Erythroblast (primary cell): ENCODE data around the gene PNMA6E.

ENCODE experiments used
- DNase-seq, 2 experiments: peaks; one replicate each; lab custom pipeline; 2025; lab: John Stamatoyannopoulos, UW
- GATA1 ChIP-seq: IDR thresholded peaks from 2 replicates; pipeline ENCODE4 v1.6.1; 2011; ENCODE audit warnings: low read depth, mild to moderate bottlenecking, control low read depth, low read length, moderate library complexity
- POLR2A ChIP-seq: IDR thresholded peaks from 2 replicates; pipeline ENCODE4 v1.6.1; 2011; ENCODE audit warnings: mild to moderate bottlenecking, low read length

The PNMA6E gene

DNA sequence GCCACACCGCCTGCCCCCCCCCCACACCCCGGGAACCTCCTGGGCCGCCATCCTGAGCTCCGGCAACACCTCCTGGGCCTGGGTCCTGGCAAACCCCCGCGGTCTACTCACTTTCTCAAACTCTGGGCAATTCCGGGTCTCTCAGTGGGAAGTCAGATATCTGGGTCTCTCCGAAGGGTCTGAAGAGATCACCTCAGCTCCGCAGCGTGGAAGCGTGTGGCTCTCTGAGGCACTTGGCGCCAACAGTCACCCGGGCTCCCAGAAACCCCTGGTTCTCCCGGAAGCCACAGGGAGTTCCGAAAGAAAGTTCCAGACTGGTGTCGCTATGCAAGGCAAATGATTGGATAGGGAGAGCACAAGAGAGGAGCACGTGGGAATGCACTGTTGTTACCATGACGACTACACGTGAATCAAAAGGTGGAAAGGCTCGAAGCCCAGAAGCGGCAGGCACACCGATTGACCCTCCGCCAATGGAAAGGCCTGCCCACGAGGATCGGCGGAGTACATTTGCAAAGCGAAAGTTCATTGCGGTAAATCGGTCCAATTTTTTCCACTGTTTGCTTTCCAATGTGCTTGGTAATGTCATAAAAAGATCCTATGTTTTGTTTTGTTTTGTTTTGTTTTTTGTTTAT lies at the start of gene PNMA6E:
Gene PNMA6E, minus strand, starts transcription at position 218 of the 632 bp plus-strand sequence. CDS start 2,501 bp downstream, outside the sequence.
- DNase-seq, result no peak
- TF ChIP-seq GATA1 (no peak), POLR2A (no peak)

DNA sequence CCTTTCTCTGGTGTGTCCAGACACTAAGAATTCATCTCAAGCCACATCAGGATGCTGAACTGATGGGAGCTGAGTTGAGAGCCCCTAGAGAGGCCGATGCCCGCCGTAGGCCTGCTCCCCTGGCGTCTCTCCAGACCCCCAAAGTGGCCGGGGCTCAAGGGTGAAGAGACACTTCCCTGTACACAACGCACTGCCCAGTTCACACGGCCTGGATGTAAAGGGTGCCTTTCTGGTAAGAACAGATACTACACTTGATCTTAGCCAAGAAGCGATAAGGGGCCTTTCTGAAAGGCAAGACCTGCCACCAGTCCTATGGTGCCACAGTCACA lies 49.8 kb upstream of the PNMA6E start:
- TF ChIP-seq POLR2A (no peak), GATA1 (no peak)

DNA sequence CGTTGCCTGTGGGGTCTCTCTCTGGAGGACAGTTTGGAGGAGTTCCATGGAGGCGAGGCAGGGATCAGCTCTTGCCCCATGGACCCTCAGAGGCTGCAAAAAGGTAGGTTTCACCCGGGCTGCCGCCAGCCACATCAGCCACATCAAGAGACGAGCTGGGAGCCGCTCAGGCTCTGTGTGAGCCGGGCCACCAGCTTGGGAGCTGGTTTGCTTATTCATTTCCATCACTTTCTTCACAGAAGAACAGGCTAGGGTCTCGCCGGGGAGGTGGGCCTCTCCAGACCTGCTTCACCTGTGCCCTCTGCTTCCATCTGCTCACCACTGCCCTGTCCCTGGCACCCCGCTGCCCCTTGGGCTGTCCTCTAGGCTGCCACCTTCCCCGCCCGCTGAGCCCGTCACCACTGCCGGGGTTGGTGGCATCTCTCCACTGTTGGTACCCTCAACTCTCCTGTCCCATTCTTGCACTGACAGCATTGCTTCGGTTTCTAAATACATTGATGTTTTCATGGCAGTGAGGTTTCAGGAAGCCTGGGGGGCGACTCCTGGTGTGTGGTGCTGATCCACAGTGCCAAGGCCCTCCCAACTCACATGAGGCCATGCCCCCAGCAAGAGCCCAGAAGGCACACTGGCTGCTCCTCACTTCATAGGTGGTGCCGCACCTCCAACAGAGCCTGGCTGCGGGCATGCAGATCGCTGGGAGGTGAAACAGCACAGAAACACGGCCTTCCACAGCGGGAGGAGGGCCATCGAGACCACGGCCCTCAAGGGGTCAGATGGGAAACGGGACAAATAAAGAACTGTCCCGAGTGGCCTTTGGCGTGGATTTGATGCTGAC lies 49.2 kb upstream of the PNMA6E start:
- no peak for DNase-seq
- TF ChIP-seq GATA1 (no peak), POLR2A (no peak)

More for the DNA sequence above, 49.8 kb upstream of the PNMA6E start:
- DNase-seq, result no peak

DNA sequence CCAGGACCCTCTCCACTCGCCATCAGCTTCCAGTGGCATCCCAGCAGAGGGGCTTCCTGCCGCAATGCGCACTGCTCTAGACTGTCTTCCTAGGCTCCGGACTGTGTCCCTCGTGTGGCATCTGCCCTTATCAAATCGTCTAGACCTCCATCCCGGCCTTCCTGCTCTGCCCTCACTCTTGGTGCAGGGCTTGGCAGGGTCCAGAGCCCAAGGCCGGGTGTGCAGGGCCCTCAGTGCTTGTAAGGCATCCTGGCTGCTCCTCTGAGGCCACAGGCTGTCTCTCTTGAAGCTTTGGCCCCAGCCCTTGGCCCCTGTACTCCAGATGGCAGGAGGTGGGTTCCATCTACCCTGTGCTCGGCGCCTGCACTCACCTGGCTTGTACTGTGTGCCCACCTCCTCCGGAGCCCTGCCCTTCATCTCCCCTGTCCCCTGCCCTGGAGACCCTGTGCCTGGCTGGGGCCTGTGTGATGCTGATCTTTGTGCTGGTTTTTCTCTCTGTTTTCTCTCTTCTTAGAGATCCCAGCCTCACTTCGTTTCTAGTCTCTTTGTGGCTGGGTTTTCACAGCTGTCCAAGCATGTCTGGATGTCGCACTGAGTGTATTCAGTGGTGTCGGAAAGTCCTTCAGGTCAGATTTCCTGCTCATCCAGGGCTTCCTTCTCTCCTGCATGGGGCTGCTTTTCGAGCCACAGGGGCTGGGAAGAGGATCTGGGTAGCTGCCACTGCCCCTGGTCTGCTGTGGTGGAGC lies 48.4 kb upstream of the PNMA6E start:
- DNase-seq, result no peak
- TF ChIP-seq POLR2A (no peak), GATA1 (no peak)

DNA sequence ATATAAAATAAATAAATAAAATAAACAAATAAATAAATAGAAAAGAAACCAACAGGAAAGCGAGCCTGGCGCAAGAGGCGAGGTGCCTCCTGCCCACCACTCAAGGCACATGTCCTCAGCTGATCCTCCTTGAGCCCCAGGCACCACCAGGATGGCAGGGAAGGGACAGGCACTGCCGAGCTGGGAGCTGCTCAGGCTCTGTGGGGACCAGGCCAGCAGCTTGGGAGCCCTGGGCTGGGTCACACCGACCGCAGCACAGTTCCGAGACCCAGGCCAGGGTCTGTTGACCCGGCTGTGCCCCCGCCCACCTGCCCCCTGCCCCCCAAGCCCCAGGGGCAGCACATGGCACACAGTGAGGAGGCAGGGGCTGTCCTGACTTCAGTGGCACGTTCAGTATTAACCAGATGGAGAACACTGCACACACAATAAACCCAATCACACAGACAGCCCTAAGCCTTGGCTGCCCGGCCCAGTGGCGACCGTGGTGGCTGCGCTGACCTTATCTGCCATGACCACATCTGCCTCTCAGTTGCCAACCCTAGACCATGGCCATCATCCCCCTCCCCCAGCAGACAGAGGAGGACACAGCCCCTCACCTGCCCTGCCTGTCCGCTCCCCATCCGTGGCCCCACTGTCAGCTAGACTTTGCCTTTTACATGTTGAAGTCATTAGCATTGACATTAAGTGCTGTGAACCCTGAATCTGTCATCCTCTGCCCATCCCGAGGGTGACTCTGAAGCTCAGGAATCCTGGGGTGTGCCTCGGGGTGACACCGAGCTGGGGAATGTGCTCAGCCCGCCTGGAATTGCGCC lies 47.6 kb upstream of the PNMA6E start:
- DNase-seq, result no peak
- TF ChIP-seq GATA1 (no peak), POLR2A (no peak)

DNA sequence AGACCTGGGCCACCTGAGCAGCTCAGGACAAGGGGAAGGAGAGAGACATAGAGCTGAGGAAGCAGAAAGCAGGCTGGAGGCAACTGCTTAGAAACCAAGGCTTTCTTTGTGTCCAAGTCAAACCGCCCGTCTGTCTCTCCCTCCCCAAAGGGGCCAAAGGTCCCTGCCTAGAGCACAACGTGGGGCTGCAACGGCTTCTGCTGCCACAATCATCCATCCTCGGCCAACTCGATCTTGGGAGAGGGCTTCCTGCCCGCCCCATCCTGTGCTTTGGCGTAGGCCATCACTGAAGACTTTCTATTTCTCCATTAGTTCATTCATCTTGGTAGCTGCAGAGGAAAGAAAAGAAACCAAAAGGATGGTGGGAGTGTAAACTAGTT lies 46.4 kb upstream of the PNMA6E start:
- TF ChIP-seq POLR2A (no peak), GATA1 (no peak)
- DNase-seq, result no peak

DNA sequence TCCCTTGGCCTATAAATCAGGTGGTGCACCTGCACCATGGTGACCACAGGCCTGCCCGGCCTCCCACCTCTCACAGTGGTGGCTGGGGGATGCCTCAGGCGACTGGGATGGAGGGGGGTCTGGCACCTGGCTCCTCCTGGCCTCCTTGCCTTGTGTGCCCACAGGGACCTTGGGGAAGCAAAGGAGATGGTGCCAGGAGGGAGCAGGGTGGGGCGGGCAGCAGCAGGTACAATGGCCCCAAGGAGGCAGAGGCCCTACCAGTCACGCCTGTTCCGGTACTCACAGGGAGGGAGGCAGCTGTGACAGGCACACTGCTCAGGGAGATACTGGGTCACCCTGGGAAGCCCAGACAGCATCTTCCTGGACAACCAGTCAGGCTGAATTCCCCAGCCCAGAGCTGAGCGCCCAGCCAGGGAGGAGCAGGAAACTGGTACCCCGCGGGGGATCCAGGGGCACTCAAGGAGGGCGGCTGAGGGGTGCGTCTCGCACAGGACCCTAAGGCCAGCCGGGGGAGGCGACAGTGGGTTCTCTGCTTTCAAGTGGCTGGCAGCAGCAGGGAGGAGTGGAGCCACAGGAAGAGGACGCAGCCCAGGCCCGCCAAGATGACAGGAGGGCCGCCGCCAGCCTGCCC lies 45.9 kb upstream of the PNMA6E start:
- TF ChIP-seq POLR2A, result no peak
- TF ChIP-seq GATA1, result no peak
- no peak for DNase-seq

DNA sequence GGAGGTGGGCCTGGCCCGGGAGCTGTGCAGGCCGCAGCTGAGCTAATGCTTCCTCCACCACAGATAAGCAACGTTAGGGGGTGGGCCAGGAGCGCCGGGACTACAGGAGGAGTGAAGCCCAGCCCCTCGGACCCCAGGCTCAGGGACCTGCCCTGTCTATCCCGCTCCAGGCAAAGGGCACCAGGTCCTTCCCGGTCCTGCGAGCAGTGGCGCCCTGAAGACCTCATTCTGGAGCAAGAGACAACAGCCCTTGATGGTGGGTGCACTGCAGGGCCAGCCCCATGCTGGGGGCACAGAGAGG lies 45.4 kb upstream of the PNMA6E start:
- TF ChIP-seq POLR2A (no peak), GATA1 (no peak)
- DNase-seq, result no peak

DNA sequence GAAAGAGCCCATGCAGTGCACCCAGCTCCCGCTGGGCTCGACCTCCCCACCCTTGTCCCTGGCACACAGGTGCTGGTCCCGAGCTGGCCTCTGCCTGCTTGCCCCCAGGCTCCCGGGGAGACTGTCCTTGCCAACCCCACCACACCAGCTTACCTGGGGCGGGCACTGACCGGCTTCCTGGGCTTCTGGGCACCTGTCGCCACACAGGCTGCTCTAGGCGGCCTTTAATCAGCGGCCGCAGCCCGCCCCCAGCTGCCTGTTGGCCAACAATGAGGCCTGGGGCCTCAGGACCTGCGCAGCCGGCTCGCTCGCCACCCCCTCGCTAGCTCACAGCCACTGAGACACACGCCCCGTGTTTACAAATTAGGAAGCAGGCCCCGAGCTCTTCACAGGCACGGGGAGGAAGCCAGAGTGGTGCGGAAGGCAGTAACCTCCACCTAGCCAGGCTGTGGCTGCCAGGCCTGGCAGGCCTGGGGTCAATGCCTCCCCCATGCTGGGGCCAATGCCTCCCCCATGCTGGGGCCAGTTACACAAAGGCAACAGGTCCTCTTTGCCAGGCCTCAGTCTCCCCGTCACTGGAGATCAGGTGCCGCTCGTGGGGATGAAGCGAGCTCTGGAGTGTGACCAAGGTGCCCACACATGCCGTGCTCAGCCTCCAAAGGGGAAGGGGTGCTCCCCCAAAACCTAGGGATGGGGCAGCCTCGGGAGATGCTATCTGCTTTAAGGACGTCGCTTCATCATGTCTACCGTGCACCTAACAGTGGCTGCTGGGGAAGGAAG lies 44.9 kb upstream of the PNMA6E start, which contains the start of gene TREX2:
Gene TREX2, minus strand, starts transcription at position 201 of the 780 bp plus-strand sequence. CDS start 626 bp downstream, outside the sequence.
- TF ChIP-seq GATA1 (no peak), POLR2A (no peak)
- DNase-seq, result no peak

DNA sequence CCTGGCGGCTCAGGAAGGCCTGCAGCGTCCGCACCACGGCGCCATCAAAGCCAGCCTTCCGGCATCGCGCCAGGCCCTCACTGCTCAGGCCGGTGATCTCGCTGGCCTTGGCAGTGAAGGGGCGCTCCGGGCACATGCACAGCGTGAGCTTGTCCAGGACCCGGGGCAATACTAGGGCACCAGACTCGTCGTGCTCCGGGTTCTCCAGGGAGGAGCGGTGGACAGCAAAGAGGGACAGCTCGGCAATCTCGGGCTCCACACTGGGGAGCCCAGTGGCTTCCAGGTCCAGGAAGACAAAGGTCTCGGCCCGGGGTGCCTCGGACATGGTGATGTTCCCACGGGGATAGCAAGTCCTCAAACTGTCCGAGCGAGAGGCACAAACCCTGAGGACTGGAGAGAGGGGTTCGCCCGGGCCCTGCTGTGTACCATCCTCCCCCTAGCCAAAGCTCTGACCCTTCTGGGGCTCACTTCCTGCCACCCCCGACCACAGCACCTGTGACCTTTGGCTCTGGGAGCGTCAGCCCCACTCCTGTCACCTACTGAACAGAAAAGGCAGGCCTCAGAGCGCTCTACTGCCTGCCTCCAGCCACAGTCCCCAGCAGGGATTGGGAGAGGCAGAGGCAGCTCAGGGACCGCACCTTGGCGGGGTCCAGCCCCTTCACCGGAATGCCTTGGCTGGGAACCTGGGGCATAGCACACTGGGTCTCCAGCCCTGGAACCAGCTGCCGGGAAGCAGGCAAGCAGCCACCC lies 44.1 kb upstream of the PNMA6E start:
- DNase-seq, result no peak
- no peak for TF ChIP-seq POLR2A
- no peak for TF ChIP-seq GATA1

DNA sequence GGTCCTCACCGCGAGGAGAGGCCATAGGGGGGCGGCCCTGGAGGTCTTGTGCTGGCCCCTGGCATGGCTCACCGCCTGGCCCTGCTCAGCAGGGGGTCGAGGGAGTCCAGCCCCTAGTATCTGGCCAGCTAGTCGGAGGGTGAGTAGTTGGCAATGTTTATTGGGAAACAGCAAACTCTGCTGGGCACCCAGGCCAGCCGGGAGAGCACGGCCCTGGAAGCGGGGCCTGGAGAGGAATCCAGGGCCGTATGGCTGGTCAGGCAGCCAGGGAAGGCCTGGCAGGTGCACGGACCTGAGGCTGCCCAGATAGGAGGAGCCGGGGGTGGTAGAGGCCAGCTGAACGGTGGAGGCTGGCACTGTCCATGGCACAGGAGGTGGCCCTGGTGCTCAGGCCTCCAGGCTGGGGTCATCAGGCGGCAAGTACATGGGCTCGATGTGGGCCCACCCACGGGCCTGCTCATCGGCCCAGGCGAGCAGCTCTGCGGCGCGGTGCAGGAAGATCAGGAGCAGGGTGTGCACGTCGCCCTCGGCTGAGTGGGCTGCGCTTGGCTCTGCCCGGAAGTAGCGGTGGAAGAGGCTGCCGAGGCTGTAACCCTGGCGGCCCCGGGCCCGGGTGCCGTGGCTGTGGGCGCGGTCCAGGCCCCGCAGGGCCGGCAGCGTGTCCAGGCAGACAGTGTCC lies 43.3 kb upstream of the PNMA6E start:
- no peak for DNase-seq
- TF ChIP-seq GATA1, result no peak
- no peak for TF ChIP-seq POLR2A
